Myocyte (in vitro differentiated cells): ENCODE results near the gene RETSAT. TPM values are rescaled to one million over a fixed set of nuclear protein-coding genes. Genes with fewer than 3 reads are reported as not detected.
A peak's percentile ranks its signal among the peaks of the same experiment; 100 is the strongest.
"Not testable (repeated sequence)": the region's sequence is repeated elsewhere in the genome, so short reads cannot be mapped to it uniquely, and the experiment has no call there.

Experiments used
- DNase-seq: peaks from one replicate; pipeline ENCODE4 v3.0.0-alpha.2; 2012; ENCODE audit warnings: low read depth
- polyA plus RNA-seq: library from polyadenylated mRNA; unstranded; fragments of >200 nt; gene quantifications from one replicate; pipeline ENCODE4 v1.2.1, GENCODE V29; 2012; ENCODE audit warnings: missing spikeins
- total RNA-seq: library from RNA; depleted of rRNA; stranded (reverse); fragments of >200 nt; gene quantifications from 2 replicates; pipeline ENCODE4 v1.2.3, GENCODE V29; 2014

RETSAT gene
- total RNA-seq, result 37.4 and 39.9 TPM in 2 replicates
- 47.2 TPM for polyA plus RNA-seq

GRCh38 chr2:85354286-85355072 lies at the start of gene RETSAT, which contains the start of gene ELMOD3:
RETSAT (minus strand) TSS chr2:85354528; CDS start chr2:85354507, 21 bp downstream.
ELMOD3 (plus strand) TSS chr2:85354769; CDS start chr2:85357199, 2,430 bp downstream.
- DNase-seq, result peak; percentile 100

- no peak for DNase-seq
Measured at GRCh38 chr2:85401844-85402243, 47.5 kb upstream of the RETSAT start.

GRCh38 chr2:85401464-85401805 lies 47.1 kb upstream of the RETSAT start:
- DNase-seq, result no peak

GRCh38 chr2:85400541-85401463 lies 46.5 kb upstream of the RETSAT start:
- no peak for DNase-seq

- no peak for DNase-seq
Measured at GRCh38 chr2:85400023-85400422, 45.7 kb upstream of the RETSAT start.

GRCh38 chr2:85399183-85399455 lies 44.8 kb upstream of the RETSAT start:
- no peak for DNase-seq

GRCh38 chr2:85398426-85399182 lies 44.3 kb upstream of the RETSAT start:
- no peak for DNase-seq

- DNase-seq, result no peak
Measured at GRCh38 chr2:85397925-85398331, 43.6 kb upstream of the RETSAT start.

- DNase-seq, result no peak
Measured at GRCh38 chr2:85396531-85397470, 42.5 kb upstream of the RETSAT start.

GRCh38 chr2:85395912-85396475 lies 41.7 kb upstream of the RETSAT start:
- no peak for DNase-seq

GRCh38 chr2:85394976-85395375 lies 40.6 kb upstream of the RETSAT start:
- no peak for DNase-seq

GRCh38 chr2:85394261-85394681 lies 39.9 kb upstream of the RETSAT start:
- peak; percentile 65 for DNase-seq

GRCh38 chr2:85393836-85394235 lies 39.5 kb upstream of the RETSAT start:
- DNase-seq, result peak; percentile 36

GRCh38 chr2:85390941-85391669 lies 36.8 kb upstream of the RETSAT start:
- peak; percentile 33 for DNase-seq

- DNase-seq, result no peak
Measured at GRCh38 chr2:85388878-85389538, 34.7 kb upstream of the RETSAT start.

- no peak for DNase-seq
Measured at GRCh38 chr2:85387754-85388153, 33.4 kb upstream of the RETSAT start.

- DNase-seq, result peak; percentile 57
Measured at GRCh38 chr2:85385746-85386145, 31.4 kb upstream of the RETSAT start.

GRCh38 chr2:85383850-85384249 lies 29.5 kb upstream of the RETSAT start:
- DNase-seq, result no peak

GRCh38 chr2:85383151-85383550 lies 28.8 kb upstream of the RETSAT start:
- DNase-seq, result not testable (repeated sequence)
